HUES6 (cell line): ENCODE measurements around the gene TGFB2.

Experiments used
- H3K27ac ChIP-seq: 2 replicates; pipeline ENCODE4 v1.7.0; 2013; ENCODE audit warnings: low read depth, mild to moderate bottlenecking, low read length, inconsistent platforms
- H3K27me3 ChIP-seq: 2 replicates; pipeline ENCODE4 v1.6.1; 2013; ENCODE audit warnings: low read length; ENCODE audit not compliant: control insufficient read depth, insufficient read depth
- H3K36me3 ChIP-seq: 2 replicates; pipeline ENCODE4 v1.6.1; 2013; ENCODE audit warnings: low read length; ENCODE audit not compliant: control insufficient read depth, insufficient read depth
- H3K4me1 ChIP-seq: 2 replicates; pipeline ENCODE4 v1.6.1; 2013; ENCODE audit warnings: low read length; ENCODE audit not compliant: control insufficient read depth, insufficient read depth
- H3K4me3 ChIP-seq: 2 replicates; pipeline ENCODE4 v1.5.1; 2013; ENCODE audit warnings: low read depth, low read length
- H3K9ac ChIP-seq: one replicate; pipeline ENCODE4 v1.6.1; 2013; ENCODE audit warnings: mild to moderate bottlenecking, low read length
- H3K9me3 ChIP-seq: 2 replicates; pipeline ENCODE4 v1.6.1; 2013; ENCODE audit warnings: low read depth, low read length; ENCODE audit not compliant: control insufficient read depth, insufficient read depth

The TGFB2 gene

DNA sequence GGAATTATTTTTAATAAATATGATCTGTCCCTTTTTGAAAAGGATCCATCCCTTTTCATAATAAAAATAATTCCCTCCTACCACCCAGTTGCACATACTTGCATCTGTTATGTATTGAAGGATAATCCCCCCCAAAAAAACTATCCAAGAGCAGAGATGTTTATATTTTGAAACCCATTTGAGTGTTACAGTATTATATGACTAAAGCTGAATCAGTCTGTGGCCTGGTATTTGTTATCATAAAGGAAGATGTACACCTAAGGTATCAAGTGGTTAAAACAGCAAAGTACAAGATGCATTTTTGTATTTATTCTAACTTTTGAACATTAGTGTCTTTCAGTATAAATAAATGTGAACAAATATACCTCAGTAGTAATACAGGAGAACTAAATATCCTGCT, 12.7 kb upstream of the TGFB2 start:
- Histone ChIP-seq H3K4me1 (peaks cover 7% of the 10 kb centered on the region; the same call in 1 of the 2 replicates), H3K27ac (no peak overlapping the region), H3K27me3 (no peaks in the 10 kb centered on the region), H3K36me3 (peaks cover 11% of the 10 kb centered on the region), H3K9ac (no peak overlapping the region), H3K9me3 (no peaks in the 10 kb centered on the region), H3K4me3 (no peak overlapping the region)

DNA sequence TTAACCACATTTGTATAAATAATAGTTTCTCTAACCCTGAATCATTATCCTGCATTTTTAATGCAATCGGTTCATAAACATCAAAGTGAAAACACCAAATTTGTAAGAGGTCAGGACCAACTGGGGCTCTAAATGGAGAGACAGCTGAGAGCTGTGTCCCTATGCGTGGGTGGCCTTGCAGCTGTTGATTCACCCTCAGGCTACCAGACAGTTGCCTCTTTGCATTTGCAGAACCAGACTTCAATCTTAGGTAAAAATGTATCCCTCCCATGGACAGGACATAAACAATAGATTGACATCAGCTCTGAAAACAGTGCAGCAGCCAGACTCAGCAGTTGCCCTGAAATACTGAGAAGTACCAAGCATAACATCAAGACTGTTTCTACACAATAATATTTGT, 8.8 kb upstream of the TGFB2 start:
- peaks cover 6% of the 10 kb centered on the region for H3K36me3 ChIP-seq
- no peaks in the 10 kb centered on the region for H3K9me3 ChIP-seq
- H3K4me3 ChIP-seq: no peak overlapping the region
- no peaks in the 10 kb centered on the region for H3K27me3 ChIP-seq
- peaks cover 10% of the 10 kb centered on the region for H3K4me1 ChIP-seq
- no peak overlapping the region for H3K9ac ChIP-seq
- no peak overlapping the region for H3K27ac ChIP-seq

DNA sequence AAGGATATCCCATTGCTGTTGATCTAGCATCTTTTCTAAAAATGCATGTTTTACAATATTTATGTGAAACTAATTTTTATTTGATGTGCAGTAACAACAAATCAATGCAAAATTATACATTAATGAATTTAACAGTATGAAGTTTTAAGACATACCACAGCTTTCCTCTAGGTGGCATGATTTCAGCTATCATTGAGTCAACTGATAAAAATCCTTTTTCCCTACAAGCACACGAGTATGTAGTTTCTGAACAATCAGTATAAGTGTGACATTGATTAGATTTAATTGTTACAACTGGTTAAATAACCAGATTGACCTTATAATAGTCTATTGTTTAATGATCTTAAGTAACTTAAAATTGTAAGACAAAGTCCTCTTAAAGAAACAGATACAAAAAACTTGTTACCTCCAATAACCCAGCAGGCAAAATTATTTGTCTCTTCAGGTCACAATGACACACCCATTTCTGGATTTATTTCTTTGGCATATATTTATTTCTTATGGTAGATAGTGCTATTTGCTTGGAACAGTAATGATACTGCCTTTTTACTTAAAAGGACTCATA, 5.8 kb upstream of the TGFB2 start:
- Histone ChIP-seq H3K9ac (no peak overlapping the region), H3K27me3 (peaks cover 11% of the 10 kb centered on the region), H3K4me1 (peaks cover 10% of the 10 kb centered on the region), H3K4me3 (no peak overlapping the region), H3K9me3 (no peaks in the 10 kb centered on the region), H3K36me3 (no peaks in the 10 kb centered on the region), H3K27ac (no peak overlapping the region)

DNA sequence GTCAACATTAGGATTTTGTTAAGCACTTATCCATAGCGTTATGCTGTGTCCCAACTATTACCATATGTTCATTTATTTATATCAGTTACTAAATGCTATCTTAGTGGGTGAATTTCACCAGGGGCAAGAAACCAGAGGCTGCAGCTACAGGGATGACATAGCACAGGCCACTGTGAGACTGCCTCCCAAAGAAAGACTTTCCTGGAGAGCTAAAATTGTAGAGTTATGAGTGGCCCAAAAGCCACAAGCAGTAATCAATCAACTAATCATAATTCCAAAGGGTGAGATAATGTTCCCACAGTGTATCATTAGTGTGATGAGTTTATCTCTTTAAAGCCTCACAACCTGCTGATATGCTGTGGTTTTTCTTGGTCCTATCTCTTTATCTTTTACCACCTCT, 3.8 kb upstream of the TGFB2 start:
- no peak overlapping the region for H3K4me3 ChIP-seq
- H3K27ac ChIP-seq: no peak overlapping the region
- peaks cover 5% of the 10 kb centered on the region for H3K4me1 ChIP-seq
- no peaks in the 10 kb centered on the region for H3K9me3 ChIP-seq
- peaks cover 31% of the 10 kb centered on the region for H3K27me3 ChIP-seq
- H3K36me3 ChIP-seq: no peaks in the 10 kb centered on the region
- no peak overlapping the region for H3K9ac ChIP-seq

DNA sequence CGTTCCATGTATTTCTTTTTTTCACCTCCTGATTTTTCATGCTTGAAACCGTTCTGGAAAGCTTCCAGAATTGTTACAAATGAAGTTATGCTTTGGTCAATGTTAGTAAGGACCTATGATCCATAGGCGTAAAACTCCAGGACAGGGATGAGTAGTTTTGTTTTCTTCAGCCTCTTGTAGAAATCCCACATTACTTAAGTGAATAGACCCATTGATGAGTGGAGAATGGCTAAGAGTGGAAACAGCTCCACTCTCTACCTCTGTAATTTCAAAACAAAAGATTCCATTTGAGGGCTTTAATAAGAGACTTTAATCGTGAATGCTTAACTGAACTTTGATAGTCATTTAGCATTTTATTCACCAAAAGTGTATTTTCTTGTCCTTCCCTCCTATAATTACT, 3.0 kb upstream of the TGFB2 start:
- Histone ChIP-seq H3K9ac (no peak overlapping the region), H3K27me3 (peaks cover 39% of the 10 kb centered on the region), H3K4me3 (no peak overlapping the region), H3K27ac (no peak overlapping the region), H3K4me1 (peaks cover 3% of the 10 kb centered on the region; the same call in 1 of the 2 replicates), H3K36me3 (no peaks in the 10 kb centered on the region), H3K9me3 (no peaks in the 10 kb centered on the region)

DNA sequence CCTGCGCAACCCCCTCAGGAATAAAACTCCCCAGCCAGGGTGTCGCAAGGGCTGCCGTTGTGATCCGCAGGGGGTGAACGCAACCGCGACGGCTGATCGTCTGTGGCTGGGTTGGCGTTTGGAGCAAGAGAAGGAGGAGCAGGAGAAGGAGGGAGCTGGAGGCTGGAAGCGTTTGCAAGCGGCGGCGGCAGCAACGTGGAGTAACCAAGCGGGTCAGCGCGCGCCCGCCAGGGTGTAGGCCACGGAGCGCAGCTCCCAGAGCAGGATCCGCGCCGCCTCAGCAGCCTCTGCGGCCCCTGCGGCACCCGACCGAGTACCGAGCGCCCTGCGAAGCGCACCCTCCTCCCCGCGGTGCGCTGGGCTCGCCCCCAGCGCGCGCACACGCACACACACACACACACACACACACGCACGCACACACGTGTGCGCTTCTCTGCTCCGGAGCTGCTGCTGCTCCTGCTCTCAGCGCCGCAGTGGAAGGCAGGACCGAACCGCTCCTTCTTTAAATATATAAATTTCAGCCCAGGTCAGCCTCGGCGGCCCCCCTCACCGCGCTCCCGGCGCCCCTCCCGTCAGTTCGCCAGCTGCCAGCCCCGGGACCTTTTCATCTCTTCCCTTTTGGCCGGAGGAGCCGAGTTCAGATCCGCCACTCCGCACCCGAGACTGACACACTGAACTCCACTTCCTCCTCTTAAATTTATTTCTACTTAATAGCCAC, 696 bp downstream of the TGFB2 start:
- Histone ChIP-seq H3K9ac (peak overlapping the region; percentile 63), H3K27ac (no peak overlapping the region), H3K27me3 (peaks cover 50% of the 10 kb centered on the region), H3K36me3 (no peaks in the 10 kb centered on the region), H3K9me3 (no peaks in the 10 kb centered on the region), H3K4me3 (peak overlapping the region; percentile 90), H3K4me1 (peaks cover 13% of the 10 kb centered on the region)

DNA sequence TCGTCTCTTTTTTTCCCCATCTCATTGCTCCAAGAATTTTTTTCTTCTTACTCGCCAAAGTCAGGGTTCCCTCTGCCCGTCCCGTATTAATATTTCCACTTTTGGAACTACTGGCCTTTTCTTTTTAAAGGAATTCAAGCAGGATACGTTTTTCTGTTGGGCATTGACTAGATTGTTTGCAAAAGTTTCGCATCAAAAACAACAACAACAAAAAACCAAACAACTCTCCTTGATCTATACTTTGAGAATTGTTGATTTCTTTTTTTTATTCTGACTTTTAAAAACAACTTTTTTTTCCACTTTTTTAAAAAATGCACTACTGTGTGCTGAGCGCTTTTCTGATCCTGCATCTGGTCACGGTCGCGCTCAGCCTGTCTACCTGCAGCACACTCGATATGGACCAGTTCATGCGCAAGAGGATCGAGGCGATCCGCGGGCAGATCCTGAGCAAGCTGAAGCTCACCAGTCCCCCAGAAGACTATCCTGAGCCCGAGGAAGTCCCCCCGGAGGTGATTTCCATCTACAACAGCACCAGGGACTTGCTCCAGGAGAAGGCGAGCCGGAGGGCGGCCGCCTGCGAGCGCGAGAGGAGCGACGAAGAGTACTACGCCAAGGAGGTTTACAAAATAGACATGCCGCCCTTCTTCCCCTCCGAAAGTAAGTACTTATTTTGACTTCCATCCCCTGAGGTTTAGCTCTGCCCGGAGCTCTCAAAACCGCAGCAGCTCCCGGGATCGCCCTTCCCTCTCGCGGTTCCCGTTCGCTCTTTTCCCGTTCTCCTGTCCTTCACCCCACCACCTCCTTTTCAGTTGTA, 1.5 kb downstream of the TGFB2 start:
- H3K9ac ChIP-seq: peak overlapping the region; percentile 28
- no peaks in the 10 kb centered on the region for H3K9me3 ChIP-seq
- peaks cover 50% of the 10 kb centered on the region for H3K27me3 ChIP-seq
- H3K4me3 ChIP-seq: peak overlapping the region; percentile 90
- no peak overlapping the region for H3K27ac ChIP-seq
- peaks cover 16% of the 10 kb centered on the region for H3K4me1 ChIP-seq
- H3K36me3 ChIP-seq: no peaks in the 10 kb centered on the region

DNA sequence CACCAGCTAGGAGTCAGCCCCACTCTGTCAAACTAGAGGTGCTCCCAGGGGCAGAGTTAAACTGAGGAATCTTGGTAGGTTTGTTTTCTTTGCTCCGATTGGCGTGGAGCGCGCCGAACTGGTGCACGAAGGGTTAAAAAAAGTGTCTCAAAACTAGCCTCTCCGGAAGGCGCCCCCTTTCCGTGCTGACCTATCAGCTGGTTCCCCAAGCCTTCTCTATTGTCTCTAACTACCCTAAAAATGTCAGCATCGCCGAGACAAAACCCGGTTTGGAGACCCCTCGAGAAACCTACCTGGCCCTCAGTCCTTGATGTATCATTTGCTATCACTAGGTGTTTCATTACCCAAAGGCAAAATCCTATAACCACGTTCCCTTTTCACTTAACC, 2.2 kb downstream of the TGFB2 start:
- Histone ChIP-seq H3K4me1 (peaks cover 16% of the 10 kb centered on the region), H3K9me3 (no peaks in the 10 kb centered on the region), H3K4me3 (peak overlapping the region; percentile 90), H3K9ac (peak overlapping the region; percentile 28), H3K36me3 (no peaks in the 10 kb centered on the region), H3K27me3 (peaks cover 50% of the 10 kb centered on the region), H3K27ac (no peak overlapping the region)

DNA sequence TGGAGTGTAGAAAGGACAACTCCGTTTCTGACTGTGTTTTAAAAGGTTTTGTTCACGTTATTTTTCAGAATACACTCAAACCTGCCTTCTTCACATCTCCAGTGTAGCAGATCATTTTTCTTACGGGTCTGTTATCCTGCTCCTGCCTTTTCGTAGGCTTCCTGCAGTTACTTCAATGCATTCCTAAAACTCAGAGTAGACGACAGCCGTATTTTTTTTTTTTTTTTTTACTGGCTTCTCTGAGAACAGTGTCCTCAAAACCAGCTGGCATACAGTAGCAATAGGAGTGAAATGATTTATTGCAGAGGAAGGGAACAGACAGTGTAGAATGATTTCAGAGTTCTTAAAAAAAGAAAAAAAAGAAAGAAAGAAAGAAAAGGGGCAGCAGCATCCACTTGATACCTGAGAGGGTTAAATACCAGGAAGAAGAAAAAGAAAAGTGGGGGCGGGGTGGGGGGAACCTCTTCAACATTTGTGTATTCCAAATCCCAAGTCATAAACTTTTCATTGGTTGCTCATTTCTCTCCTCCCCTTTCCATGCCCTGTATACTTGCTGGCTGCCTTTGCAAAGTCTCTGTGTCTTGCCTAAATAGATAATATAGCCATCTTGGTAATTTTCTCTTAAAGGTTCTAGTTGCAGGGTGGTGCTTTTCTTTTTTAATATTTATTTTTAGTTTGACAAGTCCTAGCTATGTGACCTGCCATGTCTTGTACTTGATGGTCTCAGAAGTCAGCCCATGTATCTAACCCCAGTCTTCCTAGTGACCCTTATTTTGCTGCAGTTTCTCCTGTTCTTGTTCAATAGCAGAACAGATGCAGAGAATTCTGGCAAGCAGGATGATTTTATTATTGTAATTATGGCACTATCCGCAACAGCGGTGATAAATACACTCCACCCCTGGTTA, 2.8 kb downstream of the TGFB2 start:
- Histone ChIP-seq H3K27ac (no peak overlapping the region), H3K4me3 (peak overlapping the region; percentile 90), H3K4me1 (peaks cover 16% of the 10 kb centered on the region), H3K27me3 (peaks cover 50% of the 10 kb centered on the region), H3K9ac (peak overlapping the region; percentile 28), H3K36me3 (no peaks in the 10 kb centered on the region), H3K9me3 (no peaks in the 10 kb centered on the region)

DNA sequence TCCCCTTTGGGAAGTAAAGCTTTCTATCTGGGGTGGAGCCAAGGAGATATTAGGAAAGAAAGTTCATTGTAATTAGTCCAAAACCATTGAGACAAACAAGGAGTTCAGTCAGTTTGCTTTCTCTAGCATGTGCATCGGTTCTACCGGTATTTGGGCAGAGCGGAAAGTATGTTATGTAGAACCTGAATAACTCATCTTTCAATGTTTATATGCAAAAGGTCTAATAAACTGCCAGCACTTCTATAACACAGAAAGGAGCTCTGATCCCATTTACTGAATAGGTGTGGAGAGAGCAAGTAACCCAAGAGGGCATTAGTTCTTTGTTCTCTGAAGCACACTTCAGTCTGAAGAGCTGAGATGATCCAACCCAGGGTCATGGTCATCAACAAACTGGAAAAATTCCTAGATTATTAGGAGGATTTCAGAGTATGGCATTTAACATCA, 3.5 kb downstream of the TGFB2 start:
- Histone ChIP-seq H3K36me3 (no peaks in the 10 kb centered on the region), H3K27ac (no peak overlapping the region), H3K4me1 (peaks cover 16% of the 10 kb centered on the region), H3K9ac (no peak overlapping the region), H3K27me3 (peaks cover 46% of the 10 kb centered on the region), H3K4me3 (peak overlapping the region; percentile 90; the same call in 1 of the 2 replicates), H3K9me3 (no peaks in the 10 kb centered on the region)
